ENCODE data around the gene CEP70. TPM values are rescaled to one million over a fixed set of nuclear protein-coding genes. Genes with fewer than 3 reads are reported as not detected.
"Not testable (repeated sequence)": the region's sequence is repeated elsewhere in the genome, so short reads cannot be mapped to it uniquely, and the experiment has no call there.

The CEP70 gene
- total and polyA plus RNA-seq, 4 donors = 6.9 to 26.5 (median 9.1) TPM

DNA sequence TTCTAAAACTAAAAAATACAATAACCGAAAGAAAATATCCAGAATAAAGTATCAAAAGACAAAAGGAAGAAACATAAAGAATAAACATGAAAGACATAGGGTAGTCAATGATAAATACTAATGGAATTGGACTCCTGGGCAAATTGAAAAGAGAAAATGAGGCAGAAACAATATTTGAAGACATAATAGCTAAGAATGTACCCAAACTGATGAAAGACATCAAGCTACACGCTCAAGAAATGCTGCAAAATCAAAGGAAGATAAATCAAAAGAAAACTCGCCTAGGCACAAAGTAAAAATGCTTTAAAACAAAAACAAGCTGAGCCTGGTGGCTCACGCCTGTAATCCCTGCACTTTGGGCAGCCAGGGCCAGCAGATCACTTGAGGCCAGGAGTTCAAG is 34.9 kb downstream of the CEP70 start:
- Histone ChIP-seq H3K4me1 (ENCODE audit: control insufficient read depth in 4 of 4, insufficient read depth in 4 of 4, low read length in 3 of 4) (no peaks in the 10 kb centered on the region), H3K9ac (ENCODE audit: low read depth in 1 of 2, low read length in 2 of 2) (no peak overlapping the region), H3K36me3 (ENCODE audit: control insufficient read depth in 4 of 4, insufficient read depth in 3 of 4, low read depth in 1 of 4, low read length in 3 of 4) (peaks cover 0 to 13% (median 2%) of the 10 kb centered on the region in 4 donors), H3K27me3 (ENCODE audit: control insufficient read depth in 4 of 4, insufficient read depth in 4 of 4, low read length in 3 of 4) (no peaks in the 10 kb centered on the region), H3K27ac (ENCODE audit: low read depth in 1 of 2, low read length in 2 of 2) (no peak overlapping the region), H3K4me3 (ENCODE audit: low read depth in 1 of 3, low read length in 3 of 3) (no peak overlapping the region), H3K9me3 (ENCODE audit: control insufficient read depth in 4 of 4, low read length in 3 of 4) (no peaks in the 10 kb centered on the region)
- TF ChIP-seq NR2F2 (IDR thresholded peaks at IDR 0.05) (no peak), YY1 (IDR thresholded peaks at IDR 0.05) (no peak), FOXA1 (IDR thresholded peaks at IDR 0.05) (no peak), RAD21 (IDR thresholded peaks at IDR 0.05) (no peak), GABPA (IDR thresholded peaks at IDR 0.05 in 1 of 2, conservative IDR thresholded peaks at IDR 0.05 in 1 of 2) (no peak), JUND (IDR thresholded peaks at IDR 0.05) (no peak), HNF4A (conservative IDR thresholded peaks at IDR 0.05) (no peak), FOXA2 (IDR thresholded peaks at IDR 0.05) (no peak), EGR1 (IDR thresholded peaks at IDR 0.05; ENCODE audit: low read depth in 2 of 2) (no peak), RXRA (IDR thresholded peaks at IDR 0.05) (no peak), TAF1 (conservative IDR thresholded peaks at IDR 0.05) (no peak), HNF4G (IDR thresholded peaks at IDR 0.05) (no peak)
- TF ChIP-seq, protein P1, sequence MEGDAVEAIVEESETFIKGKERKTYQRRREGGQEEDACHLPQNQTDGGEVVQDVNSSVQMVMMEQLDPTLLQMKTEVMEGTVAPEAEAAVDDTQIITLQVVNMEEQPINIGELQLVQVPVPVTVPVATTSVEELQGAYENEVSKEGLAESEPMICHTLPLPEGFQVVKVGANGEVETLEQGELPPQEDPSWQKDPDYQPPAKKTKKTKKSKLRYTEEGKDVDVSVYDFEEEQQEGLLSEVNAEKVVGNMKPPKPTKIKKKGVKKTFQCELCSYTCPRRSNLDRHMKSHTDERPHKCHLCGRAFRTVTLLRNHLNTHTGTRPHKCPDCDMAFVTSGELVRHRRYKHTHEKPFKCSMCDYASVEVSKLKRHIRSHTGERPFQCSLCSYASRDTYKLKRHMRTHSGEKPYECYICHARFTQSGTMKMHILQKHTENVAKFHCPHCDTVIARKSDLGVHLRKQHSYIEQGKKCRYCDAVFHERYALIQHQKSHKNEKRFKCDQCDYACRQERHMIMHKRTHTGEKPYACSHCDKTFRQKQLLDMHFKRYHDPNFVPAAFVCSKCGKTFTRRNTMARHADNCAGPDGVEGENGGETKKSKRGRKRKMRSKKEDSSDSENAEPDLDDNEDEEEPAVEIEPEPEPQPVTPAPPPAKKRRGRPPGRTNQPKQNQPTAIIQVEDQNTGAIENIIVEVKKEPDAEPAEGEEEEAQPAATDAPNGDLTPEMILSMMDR (IDR thresholded peaks at IDR 0.05; ENCODE audit: low read depth, low read length, missing input control) = no peak
- TF ChIP-seq, protein P2, sequence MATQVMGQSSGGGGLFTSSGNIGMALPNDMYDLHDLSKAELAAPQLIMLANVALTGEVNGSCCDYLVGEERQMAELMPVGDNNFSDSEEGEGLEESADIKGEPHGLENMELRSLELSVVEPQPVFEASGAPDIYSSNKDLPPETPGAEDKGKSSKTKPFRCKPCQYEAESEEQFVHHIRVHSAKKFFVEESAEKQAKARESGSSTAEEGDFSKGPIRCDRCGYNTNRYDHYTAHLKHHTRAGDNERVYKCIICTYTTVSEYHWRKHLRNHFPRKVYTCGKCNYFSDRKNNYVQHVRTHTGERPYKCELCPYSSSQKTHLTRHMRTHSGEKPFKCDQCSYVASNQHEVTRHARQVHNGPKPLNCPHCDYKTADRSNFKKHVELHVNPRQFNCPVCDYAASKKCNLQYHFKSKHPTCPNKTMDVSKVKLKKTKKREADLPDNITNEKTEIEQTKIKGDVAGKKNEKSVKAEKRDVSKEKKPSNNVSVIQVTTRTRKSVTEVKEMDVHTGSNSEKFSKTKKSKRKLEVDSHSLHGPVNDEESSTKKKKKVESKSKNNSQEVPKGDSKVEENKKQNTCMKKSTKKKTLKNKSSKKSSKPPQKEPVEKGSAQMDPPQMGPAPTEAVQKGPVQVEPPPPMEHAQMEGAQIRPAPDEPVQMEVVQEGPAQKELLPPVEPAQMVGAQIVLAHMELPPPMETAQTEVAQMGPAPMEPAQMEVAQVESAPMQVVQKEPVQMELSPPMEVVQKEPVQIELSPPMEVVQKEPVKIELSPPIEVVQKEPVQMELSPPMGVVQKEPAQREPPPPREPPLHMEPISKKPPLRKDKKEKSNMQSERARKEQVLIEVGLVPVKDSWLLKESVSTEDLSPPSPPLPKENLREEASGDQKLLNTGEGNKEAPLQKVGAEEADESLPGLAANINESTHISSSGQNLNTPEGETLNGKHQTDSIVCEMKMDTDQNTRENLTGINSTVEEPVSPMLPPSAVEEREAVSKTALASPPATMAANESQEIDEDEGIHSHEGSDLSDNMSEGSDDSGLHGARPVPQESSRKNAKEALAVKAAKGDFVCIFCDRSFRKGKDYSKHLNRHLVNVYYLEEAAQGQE (IDR thresholded peaks at IDR 0.05) = no peak
- TF ChIP-seq, protein P3, sequence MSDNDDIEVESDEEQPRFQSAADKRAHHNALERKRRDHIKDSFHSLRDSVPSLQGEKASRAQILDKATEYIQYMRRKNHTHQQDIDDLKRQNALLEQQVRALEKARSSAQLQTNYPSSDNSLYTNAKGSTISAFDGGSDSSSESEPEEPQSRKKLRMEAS (IDR thresholded peaks at IDR 0.05) = no peak
- TF ChIP-seq, protein P4, sequence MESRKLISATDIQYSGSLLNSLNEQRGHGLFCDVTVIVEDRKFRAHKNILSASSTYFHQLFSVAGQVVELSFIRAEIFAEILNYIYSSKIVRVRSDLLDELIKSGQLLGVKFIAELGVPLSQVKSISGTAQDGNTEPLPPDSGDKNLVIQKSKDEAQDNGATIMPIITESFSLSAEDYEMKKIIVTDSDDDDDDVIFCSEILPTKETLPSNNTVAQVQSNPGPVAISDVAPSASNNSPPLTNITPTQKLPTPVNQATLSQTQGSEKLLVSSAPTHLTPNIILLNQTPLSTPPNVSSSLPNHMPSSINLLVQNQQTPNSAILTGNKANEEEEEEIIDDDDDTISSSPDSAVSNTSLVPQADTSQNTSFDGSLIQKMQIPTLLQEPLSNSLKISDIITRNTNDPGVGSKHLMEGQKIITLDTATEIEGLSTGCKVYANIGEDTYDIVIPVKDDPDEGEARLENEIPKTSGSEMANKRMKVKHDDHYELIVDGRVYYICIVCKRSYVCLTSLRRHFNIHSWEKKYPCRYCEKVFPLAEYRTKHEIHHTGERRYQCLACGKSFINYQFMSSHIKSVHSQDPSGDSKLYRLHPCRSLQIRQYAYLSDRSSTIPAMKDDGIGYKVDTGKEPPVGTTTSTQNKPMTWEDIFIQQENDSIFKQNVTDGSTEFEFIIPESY (IDR thresholded peaks at IDR 0.05) = no peak
- TF ChIP-seq, protein P5, sequence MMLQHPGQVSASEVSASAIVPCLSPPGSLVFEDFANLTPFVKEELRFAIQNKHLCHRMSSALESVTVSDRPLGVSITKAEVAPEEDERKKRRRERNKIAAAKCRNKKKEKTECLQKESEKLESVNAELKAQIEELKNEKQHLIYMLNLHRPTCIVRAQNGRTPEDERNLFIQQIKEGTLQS (IDR thresholded peaks at IDR 0.05) = no peak
- 97% methylated on average over 4 of the region's 4 CpGs for WGBS
- no peak for DNase-seq (ENCODE audit: low spot score)

DNA sequence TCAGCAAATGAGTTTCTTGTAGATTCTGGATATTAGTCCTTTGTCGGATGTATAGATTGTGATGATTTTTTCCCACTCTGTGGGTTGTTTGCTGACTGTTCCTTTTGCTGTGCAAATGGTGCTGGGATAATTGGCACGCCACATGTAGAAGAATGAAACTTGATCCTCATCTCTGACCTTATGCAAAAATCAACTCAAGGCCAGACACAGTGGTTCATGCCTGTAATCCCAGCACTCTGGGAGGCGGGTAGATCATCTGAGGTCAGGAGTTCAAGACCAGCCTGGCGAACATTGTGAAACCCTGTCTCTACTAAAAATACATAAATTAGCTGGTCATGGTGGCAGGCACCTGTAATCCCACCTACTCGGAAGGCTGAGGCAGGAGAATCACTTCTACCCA is 39.3 kb downstream of the CEP70 start:
- WGBS = 96% methylated on average over 5 of the region's 5 CpGs

DNA sequence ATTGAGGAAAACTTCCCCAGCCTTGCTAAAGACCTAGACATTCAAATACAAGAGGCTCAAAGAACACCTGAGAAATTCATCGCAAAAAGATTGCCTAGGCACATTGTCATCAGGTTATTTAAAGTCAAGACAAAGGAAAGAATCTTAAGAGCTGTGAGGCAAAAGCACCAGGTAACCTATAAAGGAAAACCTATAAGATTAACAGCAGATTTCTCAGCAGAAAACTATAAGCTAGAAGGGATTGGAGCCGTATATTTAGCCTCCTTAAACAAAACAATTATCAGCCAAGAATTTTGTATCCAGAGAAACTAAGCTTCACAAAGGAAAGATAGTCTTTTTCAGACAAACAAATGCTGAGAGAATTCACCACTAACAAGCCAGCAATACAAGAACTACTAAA is 43.1 kb downstream of the CEP70 start:
- H3K4me3 ChIP-seq (ENCODE audit: low read depth in 1 of 3, low read length in 3 of 3); H3K27ac ChIP-seq (ENCODE audit: low read depth in 1 of 2, low read length in 2 of 2); H3K9me3 ChIP-seq (ENCODE audit: control insufficient read depth in 4 of 4, low read length in 3 of 4); DNase-seq (ENCODE audit: low spot score); H3K9ac ChIP-seq (ENCODE audit: low read depth in 1 of 2, low read length in 2 of 2); H3K27me3 ChIP-seq (ENCODE audit: control insufficient read depth in 4 of 4, insufficient read depth in 4 of 4, low read length in 3 of 4); H3K4me1 ChIP-seq (ENCODE audit: control insufficient read depth in 4 of 4, insufficient read depth in 4 of 4, low read length in 3 of 4): not testable (repeated sequence)
- 96% methylated on average over 2 of the region's 2 CpGs for WGBS
- H3K36me3 ChIP-seq (ENCODE audit: control insufficient read depth in 4 of 4, insufficient read depth in 3 of 4, low read depth in 1 of 4, low read length in 3 of 4) = peaks cover 3 to 26% (median 22%) of the 10 kb centered on the region in 4 donors

More for the DNA sequence above, 39.3 kb downstream of the CEP70 start:
- H3K4me1 ChIP-seq (ENCODE audit: control insufficient read depth in 4 of 4, insufficient read depth in 4 of 4, low read length in 3 of 4); DNase-seq (ENCODE audit: low spot score); H3K4me3 ChIP-seq (ENCODE audit: low read depth in 1 of 3, low read length in 3 of 3); H3K9ac ChIP-seq (ENCODE audit: low read depth in 1 of 2, low read length in 2 of 2); H3K27me3 ChIP-seq (ENCODE audit: control insufficient read depth in 4 of 4, insufficient read depth in 4 of 4, low read length in 3 of 4); H3K36me3 ChIP-seq (ENCODE audit: control insufficient read depth in 4 of 4, insufficient read depth in 3 of 4, low read depth in 1 of 4, low read length in 3 of 4); H3K27ac ChIP-seq (ENCODE audit: low read depth in 1 of 2, low read length in 2 of 2); H3K9me3 ChIP-seq (ENCODE audit: control insufficient read depth in 4 of 4, low read length in 3 of 4): not testable (repeated sequence)

All from liver (tissue), 9 donors.